Measurements from ENCODE around the gene ADAMTS17. TPM values are rescaled to one million over a fixed set of nuclear protein-coding genes. Genes with fewer than 3 reads are reported as not detected.

ADAMTS17 gene
- total RNA-seq, 1 experiment from 2014 or later, result 0.25 TPM

- DNase-seq (ENCODE audit: low spot score), result no peak
Observed at GRCh38 chr15:100053474-100054121, 288.2 kb downstream of the ADAMTS17 start.

- DNase-seq (ENCODE audit: low spot score), result no peak
Observed at GRCh38 chr15:100052716-100053473, 288.9 kb downstream of the ADAMTS17 start.

DNA sequence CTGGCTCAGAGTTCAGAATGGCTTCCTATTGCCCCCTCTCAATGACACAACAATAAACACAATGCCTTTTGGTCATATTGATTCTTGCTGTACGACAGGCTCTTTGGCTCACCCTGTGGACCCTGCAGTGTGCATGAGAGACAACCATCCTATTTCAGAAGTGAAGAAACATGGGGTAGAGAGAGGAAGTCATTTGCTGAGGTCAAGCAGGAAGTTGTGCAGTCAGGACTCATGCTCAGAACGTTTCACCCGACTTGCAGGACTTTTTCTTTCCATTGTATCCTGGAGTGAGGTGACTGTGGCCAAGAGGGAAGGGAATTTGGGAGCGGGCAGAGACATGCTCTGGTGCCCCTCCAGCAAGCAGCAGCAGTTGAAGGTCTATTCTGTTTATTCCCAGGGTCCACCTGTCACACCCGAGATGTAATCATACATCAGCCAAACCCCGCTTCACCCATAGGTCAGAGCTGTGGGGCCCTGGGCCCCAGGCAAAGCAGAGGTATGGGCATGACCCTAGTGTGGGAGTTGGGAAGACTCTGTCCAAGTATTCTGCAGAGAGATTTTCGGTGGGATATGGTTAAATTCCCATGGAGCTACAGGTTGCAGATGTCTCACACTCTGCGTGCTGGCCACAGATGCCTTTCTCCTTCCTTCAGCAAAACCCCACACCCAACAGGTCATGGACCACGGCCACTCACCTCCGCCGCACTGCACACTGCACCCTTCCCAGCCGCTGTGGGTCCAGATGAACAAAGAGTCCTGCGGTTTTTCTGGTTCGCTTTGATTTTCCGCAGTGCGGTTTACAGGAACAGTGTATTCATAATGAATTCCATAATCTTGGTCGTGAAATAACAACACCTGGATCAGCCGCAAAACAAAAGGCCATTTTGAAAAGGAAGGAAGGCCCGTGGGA, 290.6 kb downstream of the ADAMTS17 start:
- no peak for DNase-seq (ENCODE audit: low spot score)

GRCh38 chr15:100049936-100050876, 291.6 kb downstream of the ADAMTS17 start:
- no peak for DNase-seq (ENCODE audit: low spot score)

DNA sequence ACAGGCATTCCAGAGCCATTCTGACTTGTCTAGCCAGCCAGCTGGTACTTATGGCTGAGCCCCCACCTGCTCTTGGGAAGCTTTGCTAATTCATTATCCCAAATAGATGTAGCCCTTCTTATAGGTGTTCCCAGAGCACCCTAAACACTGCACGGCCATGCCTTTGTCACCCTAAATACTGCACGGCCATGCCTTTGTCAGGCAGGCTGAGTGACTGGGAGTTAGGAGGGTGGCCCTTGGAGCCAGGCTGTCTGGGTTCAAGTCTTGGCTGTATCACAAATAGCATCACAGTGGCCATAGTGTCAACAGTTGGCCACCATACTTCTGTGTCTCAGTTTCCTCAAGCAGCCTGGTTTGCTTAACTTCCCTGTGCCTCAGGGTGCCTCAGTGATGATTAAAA, 292.3 kb downstream of the ADAMTS17 start:
- no peak for DNase-seq (ENCODE audit: low spot score)

DNA sequence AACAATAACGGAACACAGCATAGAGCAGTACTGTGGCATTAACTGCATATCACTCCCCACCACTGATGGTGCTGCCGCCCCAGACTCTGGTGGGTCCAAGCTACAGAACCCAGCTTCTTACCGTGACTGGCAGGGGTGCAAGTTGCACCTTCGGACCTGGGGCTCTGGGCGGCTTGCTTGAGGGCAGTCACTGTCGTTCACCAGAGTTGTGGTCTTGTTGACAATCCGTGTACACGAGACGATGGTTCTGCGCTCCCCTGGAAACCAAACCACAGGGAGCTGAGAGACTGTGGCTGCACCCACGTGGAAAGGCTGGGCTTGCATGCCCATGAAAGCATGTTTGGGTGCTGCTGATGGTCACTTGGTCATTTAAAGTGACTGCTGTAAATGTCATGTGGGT, 293.0 kb downstream of the ADAMTS17 start:
- no peak for DNase-seq (ENCODE audit: low spot score)

DNA sequence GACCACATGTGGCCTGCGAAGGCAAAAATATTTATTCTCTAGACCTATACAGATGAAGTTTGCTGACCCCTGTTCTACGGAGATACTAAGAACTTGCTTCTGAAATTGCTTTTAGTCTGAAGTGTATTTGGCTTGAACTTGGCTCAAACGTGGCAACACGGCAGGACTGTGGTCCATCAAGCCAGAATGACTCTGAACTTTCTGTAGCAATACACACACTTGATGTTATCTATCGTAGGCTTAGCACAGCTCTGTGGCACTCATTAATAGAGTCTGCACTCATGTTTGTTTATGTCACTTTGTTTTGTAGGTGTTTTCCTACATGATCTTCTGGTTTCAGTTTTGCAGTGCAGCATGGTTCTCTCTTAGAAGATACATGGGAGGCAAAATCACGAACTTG, 298.1 kb downstream of the ADAMTS17 start:
- DNase-seq (ENCODE audit: low spot score), result no peak

DNA sequence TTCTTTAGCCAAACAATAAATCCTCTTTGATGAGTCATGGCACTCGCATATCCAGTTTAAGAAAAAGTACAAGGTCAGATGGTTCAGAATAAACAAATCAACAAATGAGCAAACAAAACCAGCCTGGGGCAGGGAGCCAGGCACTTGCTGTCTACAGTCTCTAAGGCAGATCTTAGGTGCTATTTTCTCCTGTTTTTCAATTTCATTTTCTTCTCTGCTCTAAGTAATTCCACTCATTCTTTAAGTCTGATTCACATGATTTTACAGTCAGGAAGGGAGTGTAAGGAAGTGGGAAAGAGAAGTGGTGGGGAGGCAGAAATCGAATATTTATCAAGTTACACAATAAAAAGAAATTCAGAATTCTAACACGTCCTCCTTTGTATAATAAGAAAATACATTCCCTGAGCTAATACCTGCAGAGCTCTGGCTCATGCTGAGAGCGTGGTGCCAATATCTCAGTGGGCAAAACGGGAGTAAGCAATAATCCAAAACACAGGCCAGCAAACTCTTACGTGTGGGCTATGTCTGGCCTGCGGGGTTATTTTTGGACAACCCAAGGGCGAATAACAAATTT, 298.6 kb downstream of the ADAMTS17 start:
- DNase-seq (ENCODE audit: low spot score), result peak; percentile 46

GRCh38 chr15:100042558-100042957, 299.2 kb downstream of the ADAMTS17 start:
- no peak for DNase-seq (ENCODE audit: low spot score)

GRCh38 chr15:100041127-100041828, 300.5 kb downstream of the ADAMTS17 start:
- DNase-seq (ENCODE audit: low spot score), result no peak

GRCh38 chr15:100039994-100040393, 301.8 kb downstream of the ADAMTS17 start:
- DNase-seq (ENCODE audit: low spot score), result no peak

- DNase-seq (ENCODE audit: low spot score), result no peak
Observed at GRCh38 chr15:100038736-100039135, 303.0 kb downstream of the ADAMTS17 start.

DNA sequence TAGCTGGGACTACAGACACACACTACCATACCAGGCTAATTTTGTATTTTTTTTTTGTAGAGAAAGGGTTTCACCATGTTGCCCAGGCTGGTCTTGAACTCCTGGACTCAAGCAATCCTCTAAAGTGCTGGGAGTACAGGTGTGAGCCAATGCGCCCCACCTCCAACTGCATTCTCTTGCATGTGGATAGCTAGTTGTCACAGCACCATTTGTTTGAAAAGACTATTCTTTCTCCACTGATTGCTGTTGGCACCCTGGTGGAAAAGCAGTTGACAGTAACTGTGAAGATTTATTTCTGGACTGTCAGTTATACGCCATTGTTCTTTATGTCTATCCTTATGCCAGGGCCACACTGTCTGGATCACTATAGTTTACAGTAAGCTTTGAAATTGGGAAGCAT, 303.9 kb downstream of the ADAMTS17 start:
- no peak for DNase-seq (ENCODE audit: low spot score)

DNA sequence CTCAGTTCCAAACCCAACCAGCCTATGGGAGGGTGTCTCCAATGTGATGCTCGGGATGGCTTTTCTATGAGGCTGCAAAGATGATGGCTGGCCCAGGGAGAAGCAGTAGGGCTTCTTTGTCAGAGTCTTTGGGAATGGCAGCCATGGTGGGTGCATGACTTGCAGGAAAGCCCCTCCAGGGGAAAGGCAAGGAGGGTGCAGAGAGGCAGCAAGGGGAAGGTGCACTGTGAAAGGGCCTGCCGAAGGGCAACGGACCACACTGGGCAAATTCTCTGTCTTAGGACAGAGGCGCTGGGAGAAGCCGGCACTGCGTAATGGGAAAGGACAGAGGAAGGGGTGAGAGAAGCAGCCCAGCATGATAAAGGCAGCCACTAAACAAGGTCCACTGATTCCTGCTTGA, 305.8 kb downstream of the ADAMTS17 start:
- no peak for DNase-seq (ENCODE audit: low spot score)

DNA sequence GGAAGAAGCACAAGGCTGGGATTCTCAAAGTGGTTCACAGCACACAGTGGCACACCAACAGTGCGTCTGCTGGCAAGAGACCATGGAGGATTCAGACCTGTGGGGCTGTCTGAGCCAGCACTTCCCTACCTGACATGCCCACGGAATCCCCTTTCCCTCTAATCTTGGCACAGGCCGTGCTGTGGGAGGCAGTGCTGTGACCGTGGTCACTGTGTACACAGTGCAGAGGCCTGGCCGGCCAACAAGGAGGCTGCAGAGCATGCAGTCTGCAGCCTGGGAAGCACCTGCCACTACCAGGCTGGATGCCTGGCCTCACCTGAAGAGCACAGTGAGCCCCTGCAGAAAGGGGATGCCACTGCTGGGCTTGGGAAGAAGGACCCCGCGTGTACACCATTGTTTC, 307.6 kb downstream of the ADAMTS17 start:
- DNase-seq (ENCODE audit: low spot score), result no peak

GRCh38 chr15:100033140-100033857, 308.5 kb downstream of the ADAMTS17 start:
- no peak for DNase-seq (ENCODE audit: low spot score)

- DNase-seq (ENCODE audit: low spot score), result no peak
Observed at GRCh38 chr15:100032358-100033085, 309.3 kb downstream of the ADAMTS17 start.

- DNase-seq (ENCODE audit: low spot score), result no peak
Observed at GRCh38 chr15:100031665-100032357, 310.0 kb downstream of the ADAMTS17 start.

All from H4 (cell line).